C1 segment of cervical spinal cord (tissue), 14 donors: Measurements from ENCODE around the gene FRY.
A peak's percentile ranks its signal among the peaks of the same experiment; 100 is the strongest.

Source experiments
- DNase-seq, 14 donors: peaks; one replicate each; lab custom pipeline; 2025; lab: John Stamatoyannopoulos, UW

Gene FRY

DNA sequence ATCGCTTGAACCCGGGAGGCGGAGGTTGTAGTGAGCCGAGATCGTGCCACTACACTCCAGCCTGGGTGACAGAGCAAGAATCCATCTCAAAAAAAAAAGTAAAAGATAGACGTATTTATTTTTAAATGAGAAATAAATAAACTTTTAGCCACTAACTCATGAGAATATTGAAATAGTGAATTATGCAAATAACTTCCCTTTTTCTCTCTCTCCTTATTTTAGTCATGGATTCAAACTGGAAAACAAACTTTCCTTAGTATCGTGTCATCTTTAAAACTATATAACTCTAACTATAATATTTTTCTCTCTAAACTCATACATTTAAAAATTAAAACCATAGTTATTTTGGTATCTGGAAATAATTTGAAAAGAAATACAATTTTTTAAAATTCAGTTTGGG, 96.1 kb downstream of the FRY start:
- DNase-seq, result no peak

DNA sequence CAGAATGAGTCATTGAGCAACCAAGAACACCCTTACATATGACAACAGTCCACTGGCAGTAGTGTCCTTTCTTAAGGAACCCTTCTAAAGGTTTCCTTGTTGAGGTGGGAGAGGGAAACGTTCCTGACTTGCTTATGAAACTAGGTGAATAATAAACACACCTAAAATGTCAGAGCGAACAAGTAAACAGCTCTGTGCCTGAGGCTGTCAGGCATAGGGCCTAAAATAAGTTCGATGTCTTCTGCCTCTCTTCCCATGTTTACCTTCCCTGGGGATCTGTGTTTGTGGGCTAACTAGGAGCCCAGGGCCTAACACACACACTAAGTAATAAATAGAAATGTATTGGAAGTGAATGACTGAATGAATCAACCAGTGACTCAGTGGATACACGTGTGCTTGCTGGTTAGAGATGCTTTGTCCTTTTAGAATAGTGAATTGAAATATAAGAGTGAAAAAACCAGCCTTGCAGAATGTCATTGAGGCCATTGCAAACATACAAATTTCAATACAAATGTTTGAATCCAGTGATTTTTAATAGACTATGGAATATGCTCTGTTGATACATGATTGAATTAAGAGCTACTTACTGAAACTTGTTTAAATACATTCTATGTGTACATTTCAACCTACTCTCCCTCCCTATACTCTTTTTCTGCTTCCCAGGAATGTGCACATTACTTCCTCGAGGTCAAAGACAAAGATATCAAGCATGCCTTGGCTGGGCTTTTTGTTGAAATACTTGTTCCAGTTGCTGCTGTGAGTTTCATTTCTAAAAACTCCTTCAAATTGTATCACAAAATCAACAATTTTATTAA, 102.9 kb downstream of the FRY start:
- no peak for DNase-seq

DNA sequence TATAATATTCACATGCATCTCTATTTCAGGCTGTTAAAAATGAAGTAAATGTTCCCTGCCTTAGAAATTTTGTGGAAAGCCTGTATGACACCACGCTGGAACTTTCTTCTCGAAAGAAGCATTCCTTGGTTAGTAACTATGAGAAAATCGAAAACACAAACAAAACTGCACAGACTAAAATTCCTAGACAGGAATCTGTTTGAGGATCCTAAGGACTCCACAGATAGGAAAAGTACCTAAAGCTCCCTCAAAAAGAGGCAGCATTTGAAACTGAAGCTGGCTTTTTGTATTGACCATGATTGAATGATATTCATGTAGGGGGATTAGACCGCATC, 103.4 kb downstream of the FRY start:
- DNase-seq, result no peak

DNA sequence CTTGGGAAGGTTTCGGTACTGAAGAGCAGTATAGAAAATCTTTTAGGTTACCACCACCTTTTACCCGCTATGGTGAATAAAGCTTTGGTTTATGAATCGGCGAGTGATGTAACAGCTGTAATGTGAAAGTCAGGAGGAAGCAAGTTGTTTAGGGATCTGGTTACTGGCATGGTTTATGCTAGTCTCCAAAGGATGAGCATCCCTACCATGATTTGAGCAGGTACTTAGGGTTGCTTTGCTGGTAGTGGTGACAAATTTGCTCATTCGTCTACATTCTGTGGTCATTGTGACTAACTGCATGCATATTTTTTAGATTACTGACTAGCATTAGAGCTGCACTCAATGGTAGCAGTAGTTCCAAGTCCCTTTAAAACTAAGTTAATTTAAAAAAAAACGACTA, 104.1 kb downstream of the FRY start:
- DNase-seq, result no peak

DNA sequence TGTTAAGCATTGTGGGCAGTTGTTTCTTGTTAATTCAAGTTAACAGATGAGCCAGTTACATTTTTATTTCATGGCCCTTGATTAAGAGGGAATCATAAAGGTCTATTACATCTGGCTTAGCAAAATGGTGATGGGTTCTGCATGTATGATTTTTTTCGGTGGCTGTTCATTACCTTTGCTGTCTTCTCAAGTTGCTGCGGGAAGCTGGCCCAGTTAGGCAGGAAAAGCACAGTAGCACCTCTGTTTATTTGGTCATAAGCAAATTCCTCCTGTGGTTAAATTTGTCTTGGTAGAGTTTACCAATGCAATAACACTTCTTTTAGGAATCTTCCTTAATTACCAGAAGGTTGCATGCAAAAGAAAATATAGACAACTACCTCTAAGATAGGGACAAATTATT, 104.5 kb downstream of the FRY start:
- DNase-seq, result no peak

DNA sequence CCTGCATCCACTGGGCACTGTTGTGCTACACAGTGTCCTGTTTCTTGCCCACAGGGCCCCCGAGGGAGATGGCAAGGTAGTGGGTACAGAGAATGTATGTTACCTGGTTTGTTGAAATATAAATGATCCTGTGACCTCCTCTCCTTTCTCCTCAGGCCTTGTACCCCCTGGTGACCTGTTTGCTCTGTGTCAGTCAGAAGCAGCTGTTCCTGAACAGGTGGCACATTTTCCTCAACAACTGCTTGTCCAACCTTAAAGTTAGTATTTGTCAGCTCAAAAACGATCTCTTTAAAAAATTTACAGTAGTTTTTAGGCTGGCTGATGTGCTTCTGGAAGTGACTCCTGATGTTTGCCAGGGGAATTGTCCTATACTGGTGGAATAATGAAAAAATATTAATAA, 105.1 kb downstream of the FRY start:
- DNase-seq, result no peak

DNA sequence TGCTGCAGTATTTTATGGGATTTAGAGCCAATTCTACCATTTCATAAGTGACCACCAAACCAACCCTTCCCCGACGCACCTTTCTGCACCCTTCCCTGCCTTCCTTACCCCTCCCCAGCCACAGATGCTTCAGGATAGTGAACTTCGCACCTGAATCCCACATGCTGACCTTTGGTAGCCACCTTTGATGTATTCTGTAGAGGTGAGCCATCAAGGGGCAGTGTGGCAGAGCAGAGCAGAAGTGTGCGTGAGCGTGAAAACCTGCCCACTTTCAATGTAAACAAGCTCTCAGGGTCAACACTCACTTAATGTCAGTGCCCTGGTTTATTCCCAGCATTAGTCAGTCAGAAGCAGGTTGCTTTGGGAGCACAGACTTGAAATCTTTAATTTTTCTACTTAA, 107.7 kb downstream of the FRY start:
- DNase-seq, result no peak

DNA sequence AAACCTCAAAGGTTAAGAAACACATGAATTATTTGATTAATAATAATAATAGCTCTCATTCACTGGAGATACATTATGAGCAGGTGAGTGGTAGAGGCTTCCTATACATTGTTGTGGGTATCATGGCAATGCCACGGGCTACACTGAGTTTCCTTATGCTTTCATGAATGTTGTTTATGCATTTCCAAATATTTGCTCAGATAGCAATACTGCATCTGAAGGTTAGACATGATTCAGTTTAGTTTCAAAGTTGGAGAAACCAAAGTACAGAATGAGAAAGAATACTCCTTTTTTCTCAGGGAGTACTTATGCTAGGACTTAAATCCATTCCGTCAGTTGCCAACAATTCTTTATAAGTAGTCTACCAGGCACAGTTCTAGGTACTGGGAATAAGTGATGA, 108.5 kb downstream of the FRY start:
- no peak for DNase-seq

DNA sequence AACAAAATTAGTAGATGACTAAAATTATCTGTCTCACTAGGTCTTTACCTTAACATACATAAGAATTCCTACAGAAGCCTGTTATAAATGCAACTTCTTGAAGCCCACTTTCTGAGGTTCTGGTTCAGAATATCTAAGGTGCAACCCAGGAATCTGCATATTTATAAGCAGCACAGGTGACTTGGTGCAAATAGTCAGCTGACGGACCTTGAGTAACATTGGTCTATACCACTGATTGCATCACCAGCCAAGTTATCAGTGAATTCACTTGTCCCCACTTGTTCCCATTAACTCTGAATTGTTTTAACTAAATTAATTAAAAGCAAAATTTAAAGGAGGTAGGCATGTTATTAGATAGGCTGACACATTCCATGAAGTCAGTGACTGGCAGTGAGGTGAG, 109.9 kb downstream of the FRY start:
- no peak for DNase-seq

DNA sequence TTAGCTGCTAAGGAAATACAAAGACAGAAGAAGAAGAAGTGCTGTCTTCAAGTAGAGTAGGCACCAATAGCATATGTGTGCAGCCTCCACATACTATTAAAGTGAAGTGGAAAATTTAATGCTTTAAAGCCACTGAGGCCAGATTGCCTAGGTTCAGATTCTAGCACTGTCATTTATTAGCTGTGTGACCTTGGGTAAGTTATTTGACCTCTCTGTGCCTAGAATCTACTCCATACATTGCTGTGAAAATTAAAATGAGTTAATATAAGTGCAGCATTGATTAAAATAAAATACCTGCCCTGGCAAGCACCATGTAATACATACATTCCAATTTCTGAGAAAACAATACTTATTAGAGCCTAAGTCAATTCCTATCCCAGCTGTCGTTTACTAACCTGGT, 110.5 kb downstream of the FRY start:
- no peak for DNase-seq

DNA sequence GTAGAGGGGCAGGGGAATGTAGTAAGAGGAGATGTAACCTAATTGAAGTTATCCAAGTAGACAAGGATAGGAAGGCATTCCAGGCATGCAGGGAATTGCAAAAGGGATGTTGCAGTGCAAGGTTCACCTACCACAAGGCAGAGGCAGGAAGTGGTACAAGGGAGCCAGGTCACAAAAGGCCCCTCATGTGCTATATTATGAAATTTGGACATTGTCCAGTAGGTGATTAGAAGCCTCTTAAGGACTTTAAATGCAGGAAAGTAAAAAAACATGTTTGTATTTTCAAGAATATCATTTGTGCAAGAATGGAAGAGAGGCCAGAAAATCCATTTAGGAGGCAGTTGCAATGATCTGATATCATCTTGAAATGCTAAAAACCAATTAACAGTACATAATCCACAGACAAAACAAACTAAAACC, 111.4 kb downstream of the FRY start:
- DNase-seq, result no peak

DNA sequence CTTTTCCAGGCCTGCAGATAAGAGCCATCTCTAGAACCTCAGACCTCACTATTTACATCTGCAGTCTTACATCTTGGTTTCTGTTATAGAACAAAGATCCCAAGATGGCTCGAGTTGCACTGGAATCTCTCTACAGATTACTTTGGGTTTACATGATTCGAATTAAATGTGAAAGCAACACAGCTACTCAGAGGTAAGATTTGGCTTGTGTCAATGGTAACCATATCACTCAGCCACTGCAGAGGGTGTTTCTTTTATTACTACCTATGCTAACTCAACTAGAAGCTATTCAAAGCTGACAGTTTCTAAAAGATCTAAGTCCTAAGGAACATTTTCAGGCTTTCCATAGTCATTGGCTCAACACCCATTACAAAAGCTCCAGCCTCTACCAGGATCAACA, 115.6 kb downstream of the FRY start:
- no peak for DNase-seq

DNA sequence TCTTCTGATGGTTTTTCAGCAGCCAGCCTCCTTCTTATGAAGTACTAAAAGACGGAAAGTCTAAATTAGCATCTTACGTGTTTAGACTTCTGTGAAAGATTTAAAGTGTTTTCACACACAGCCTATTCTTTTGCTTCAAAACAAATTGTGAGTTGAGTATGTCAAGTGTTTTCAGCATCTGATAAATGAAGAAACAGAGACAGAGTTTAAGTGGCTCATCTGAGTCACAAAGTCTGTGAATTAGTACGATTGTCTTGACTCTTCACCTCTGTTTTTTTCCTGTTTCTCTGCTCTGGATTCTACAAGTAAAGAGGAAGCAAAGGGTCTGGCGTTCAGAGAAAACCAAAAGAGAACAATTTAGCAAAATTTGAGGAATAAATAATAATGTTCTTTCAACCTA, 116.4 kb downstream of the FRY start:
- DNase-seq, result no peak

DNA sequence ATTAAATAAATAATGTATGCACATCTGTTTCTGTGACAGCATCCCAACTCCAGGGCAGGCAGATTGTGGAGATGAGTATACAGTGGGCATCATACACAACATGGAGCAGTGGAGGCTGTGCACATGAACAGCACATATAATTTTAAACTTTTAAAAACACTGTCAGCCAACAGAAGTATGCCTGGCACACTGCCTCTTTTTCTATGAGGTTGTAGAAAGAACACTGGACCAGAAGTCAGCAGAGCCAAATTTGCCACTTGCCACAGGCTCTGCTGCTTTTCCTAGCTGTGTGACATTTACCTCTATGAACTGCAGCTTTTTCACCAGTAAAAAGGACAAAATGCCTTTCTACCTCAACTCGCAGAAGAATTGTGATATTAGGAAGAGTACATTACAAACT, 118.7 kb downstream of the FRY start:
- DNase-seq, result no peak

DNA sequence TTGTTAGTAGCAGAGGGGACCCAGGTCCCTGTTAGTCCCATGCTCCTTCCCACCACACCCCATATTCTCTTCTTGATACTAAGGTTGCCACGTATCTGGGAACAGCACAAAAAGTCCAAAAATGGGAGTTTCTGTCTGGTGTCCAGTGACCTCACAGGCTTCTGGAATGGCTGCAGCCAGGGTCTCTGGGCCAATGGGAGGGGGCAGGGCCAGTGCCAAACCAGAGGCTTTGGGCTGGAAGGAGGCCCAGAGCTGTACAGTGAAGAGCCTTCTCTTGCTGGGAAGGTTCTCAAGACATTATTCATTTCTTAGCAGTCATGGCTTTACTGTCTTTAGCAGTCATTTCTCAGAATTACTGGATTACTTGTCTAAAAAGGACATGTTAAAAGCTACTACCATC, 119.2 kb downstream of the FRY start:
- DNase-seq, result peak in 6 of 14 donors; percentile 3 to 68 (median 14)

DNA sequence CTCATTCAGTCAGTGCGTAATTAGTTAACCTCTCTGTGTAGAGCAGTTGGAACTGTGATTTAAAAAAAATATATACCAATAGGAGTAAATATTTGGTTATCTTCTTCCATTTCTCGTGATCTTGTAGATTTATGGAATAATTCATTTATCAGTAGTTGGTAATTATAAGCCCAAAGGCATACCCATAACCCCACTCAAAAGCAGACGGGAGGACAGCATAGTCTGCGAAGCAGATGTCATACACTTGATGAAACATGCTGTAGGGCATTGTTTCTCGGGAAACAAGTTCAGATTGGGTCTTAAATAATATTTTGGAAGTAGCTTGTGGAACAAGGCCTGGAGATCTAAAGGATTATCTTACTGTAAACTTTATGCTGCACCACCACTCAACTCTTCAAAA, 119.7 kb downstream of the FRY start:
- DNase-seq, result no peak

DNA sequence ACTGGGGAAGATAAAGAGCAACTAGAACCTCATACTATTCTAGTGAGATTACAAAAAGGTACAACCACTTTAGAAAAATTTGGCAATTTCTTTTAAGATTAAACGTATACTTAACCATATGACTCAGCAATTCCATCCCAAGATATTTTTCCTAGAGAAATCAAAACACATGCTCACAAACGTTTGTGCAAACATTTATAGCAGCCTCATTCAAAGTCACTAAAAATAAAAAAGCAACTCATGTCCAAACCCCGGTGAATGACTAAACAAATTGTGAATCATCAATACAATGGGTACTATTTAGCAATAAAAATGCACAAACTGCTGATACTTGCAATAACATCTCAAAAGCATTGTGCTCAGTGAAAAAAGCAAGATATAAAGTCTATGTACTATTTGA, 121.5 kb downstream of the FRY start:
- DNase-seq, result no peak

DNA sequence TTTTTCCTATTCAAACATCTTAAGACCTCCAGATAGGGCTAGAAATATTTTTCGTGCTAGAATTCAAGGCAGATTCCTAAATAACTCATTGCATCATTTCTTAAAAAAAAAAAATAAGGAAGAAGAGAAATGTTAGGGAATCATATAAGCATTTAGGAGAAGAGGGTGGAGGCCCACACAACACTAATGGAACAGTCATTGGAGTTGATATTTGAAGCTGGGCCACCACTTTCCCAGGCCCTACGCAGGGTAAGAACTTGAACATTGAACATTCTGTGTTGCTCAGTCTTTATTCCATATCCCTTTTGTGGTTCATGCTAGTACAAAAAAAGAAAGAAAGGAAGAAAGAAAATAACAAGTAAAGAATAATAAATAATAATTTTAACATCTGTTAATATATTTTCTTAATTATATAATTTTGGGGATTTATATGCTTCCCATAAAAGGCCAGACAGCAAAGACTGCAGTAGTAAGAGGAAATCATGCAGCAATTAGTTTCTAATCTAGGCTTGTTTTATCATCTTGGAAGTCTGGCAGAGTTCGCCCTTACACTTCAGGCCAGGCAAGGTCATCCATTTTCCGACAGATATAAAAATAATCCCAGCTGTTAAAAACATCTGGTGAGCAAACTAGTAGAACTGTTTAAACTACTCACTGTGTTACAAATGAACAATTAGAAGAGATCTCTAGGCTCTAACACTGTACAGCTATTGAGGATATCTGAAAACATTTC, 127.7 kb downstream of the FRY start:
- no peak for DNase-seq

DNA sequence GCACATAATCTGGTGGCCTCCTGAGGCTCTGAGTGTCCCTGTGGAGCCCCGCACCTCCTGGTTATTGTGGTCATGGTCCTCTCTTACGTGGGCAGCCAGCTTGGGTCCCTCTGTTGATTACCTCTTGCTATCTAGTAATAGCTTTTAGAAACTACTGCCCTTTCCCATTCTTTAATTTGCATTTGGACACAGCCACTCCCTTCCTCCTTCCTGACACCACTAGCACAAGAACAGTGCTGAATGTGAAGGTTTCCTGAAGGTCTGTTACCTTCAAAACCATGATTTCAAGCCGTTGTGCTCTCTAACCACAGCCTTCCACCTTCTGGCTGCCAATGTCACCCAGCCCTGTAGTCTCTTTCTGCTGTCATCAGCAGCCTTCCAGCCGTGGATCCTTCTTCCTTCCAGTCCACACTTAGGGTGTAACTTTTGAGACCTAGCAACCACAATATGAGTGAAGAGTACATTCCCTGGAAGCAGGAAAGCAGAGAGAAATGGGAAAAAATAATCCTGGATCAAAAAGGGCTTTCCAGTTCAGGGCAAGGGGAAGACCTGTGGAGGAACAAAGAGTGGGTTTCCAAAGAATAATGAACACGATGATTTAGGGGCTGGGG, 130.9 kb downstream of the FRY start:
- DNase-seq, result no peak

DNA sequence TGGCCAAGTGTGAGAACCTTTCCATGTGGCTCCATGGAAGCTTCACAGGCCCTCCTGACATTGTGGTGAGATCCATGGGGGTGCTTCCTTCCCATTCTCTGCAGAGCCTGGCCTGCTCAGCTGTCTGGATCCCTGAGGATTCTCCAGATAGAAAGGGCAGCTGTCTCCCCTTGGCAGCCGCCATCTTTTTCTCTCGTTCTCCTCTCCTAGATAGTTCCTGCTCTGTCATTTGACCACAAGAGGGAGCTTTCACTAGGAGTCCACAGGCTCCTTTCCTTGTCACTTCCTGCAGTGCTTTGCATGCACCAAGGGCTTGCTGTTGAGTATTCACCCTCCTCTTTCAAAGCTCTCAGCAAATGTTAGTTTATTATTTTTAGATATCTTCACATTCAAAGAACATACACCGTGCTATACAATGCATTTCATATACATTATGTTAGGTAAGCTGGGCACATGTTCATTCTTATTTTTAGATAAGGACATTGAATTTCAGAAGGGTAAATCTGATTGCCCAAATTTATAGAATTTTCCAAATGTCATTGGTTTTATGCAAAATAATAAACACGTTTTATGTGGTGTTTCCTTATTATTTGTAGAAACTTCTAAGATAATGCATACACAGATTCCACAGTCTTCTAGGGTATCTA, 133.2 kb downstream of the FRY start:
- DNase-seq, result peak in 2 of 14 donors; percentile 7 to 10

DNA sequence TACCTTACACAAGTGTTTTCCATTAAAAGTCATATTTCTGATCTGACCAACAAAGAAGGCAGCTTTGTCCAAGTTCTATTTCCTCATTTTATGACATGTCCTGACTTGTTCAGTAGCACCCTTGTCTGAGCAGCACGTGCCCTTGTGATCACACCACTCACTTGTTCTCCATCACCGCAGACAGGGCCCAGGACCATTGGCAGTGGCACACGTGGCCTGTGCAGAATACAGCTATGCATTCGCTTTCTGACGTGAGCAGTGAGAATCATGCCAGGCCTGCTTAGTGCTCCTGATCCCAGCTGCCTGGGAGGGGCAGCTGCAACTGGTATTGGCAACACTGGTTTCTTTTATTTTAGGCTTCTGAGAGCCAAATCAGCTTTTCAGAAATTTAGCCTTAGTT, 134.2 kb downstream of the FRY start:
- peak in 5 of 14 donors; percentile 11 to 53 (median 31) for DNase-seq

DNA sequence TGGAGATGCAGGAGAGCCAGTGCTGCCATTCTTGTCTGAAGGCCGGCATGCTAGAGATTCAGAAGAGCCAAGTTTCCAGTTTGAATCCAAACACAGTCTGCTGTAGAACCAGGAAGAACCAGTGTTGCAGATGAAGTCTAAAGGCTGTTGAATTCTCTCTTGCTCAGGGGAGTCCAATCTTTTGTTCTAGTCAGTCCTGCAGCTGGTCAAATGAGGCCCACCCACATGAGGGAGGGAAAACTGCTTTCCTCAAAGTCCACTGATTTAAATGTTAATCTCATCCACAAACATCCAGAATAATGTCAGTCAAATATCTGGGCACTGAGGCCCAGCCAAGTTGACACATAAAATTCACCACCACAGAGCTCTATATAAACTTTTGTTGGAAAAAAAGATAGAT, 136.6 kb downstream of the FRY start:
- DNase-seq, result no peak

DNA sequence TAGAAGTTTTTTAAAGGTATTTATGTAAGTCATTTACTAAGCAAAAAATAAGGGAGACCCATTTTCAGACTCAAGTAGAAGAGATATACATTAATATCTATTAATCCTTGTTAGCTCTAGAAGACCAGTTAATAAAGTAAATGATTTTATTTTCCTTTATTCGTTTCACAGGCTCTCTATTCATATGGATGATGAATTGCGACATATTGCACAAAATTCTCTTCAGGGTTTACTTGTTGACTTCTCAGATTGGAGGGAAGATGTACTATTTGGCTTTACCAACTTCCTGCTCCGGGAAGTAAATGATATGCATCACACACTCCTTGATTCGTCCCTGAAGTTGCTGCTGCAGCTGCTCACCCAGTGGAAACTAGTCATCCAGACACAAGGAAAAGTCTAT, 139.3 kb downstream of the FRY start:
- no peak for DNase-seq
